Fibroblast of lung (primary cell): Measurements from ENCODE around the gene RGS7. TPM values are rescaled to one million over a fixed set of nuclear protein-coding genes. Genes with fewer than 3 reads are reported as not detected.

ENCODE experiments used
- DNase-seq, 2 donors: peaks; one replicate each; pipeline versions ENCODE4 v3.0.0 to v3.0.0-alpha.2; 2010; ENCODE audit warnings: low read depth in 2 of 2
- H2AFZ ChIP-seq: 2 replicates; pipeline ENCODE4 v1.5.1; 2012; ENCODE audit warnings: low read length, control low read depth, inconsistent platforms
- H3K27ac ChIP-seq: 2 replicates; pipeline ENCODE4 v1.5.1; 2011; ENCODE audit warnings: low read length, control low read depth; ENCODE audit not compliant: insufficient read depth
- H3K27me3 ChIP-seq: 2 replicates; pipeline ENCODE4 v1.5.1; 2011; ENCODE audit warnings: mild to moderate bottlenecking, low read length; ENCODE audit not compliant: control insufficient read depth, insufficient read depth
- H3K36me3 ChIP-seq: 2 replicates; pipeline ENCODE4 v1.5.1; 2011; ENCODE audit warnings: low read length; ENCODE audit not compliant: control insufficient read depth, insufficient read depth
- H3K4me1 ChIP-seq: 2 replicates; pipeline ENCODE4 v1.5.1; 2011; ENCODE audit warnings: low read length; ENCODE audit not compliant: control insufficient read depth, insufficient read depth; ENCODE audit errors: extremely low read depth
- H3K4me2 ChIP-seq: 2 replicates; pipeline ENCODE4 v1.5.1; 2011; ENCODE audit warnings: low read length, control low read depth; ENCODE audit not compliant: insufficient read depth; ENCODE audit errors: extremely low read depth
- H3K4me3 ChIP-seq, 4 experiments: fragments of 200-600 bp in 1 of 4; sonication (generic) in 1 of 4; replicated peaks in 1 of 4; 2 replicates each; pipeline ENCODE4 v1.5.1; 2011 to 2016; ENCODE audit warnings: low read length in 4 of 4, low read depth in 3 of 4, mild to moderate bottlenecking in 3 of 4, control low read depth in 2 of 4, inconsistent platforms in 1 of 4, mixed read lengths in 1 of 4; ENCODE audit not compliant: insufficient read depth in 1 of 4; ENCODE audit errors: control extremely low read depth in 1 of 4
- H3K79me2 ChIP-seq: 2 replicates; pipeline ENCODE4 v1.5.1; 2012; ENCODE audit warnings: mild to moderate bottlenecking, low read length, inconsistent platforms; ENCODE audit not compliant: control insufficient read depth, insufficient read depth
- H3K9ac ChIP-seq: 2 replicates; pipeline ENCODE4 v1.5.1; 2011; ENCODE audit warnings: mild to moderate bottlenecking, low read length, control low read depth; ENCODE audit not compliant: insufficient read depth
- H3K9me3 ChIP-seq: 2 replicates; pipeline ENCODE4 v1.5.1; 2012; ENCODE audit warnings: low read depth, low read length; ENCODE audit not compliant: control insufficient read depth, insufficient read depth
- H4K20me1 ChIP-seq: 2 replicates; pipeline ENCODE4 v1.5.1; 2011; ENCODE audit warnings: low read length; ENCODE audit not compliant: control insufficient read depth, insufficient read depth; ENCODE audit errors: extremely low read depth
- EZH2 ChIP-seq: IDR thresholded peaks from 2 replicates; pipeline ENCODE4 v1.5.1; 2012; ENCODE audit warnings: low read length, control low read depth, mild to moderate bottlenecking; ENCODE audit errors: missing control alignments
- polyA plus RNA-seq, 2 donors: library from polyadenylated mRNA; depleted of rRNA in 1 of 2; stranded (reverse) in 1 of 2; unstranded in 1 of 2; fragments of >200 nt; gene quantifications; 2 replicates each; pipeline ENCODE4 v1.2.1, GENCODE V29; 2011 to 2012; ENCODE audit warnings: missing spikeins in 1 of 2
- total RNA-seq: library from RNA; depleted of rRNA; stranded (reverse); fragments of >200 nt; gene quantifications from 2 replicates; pipeline ENCODE4 v1.2.1, GENCODE V29; 2014
- TF ChIP-seq, protein P1 (sequence below), 2 donors: IDR thresholded peaks in 1 of 2; conservative IDR thresholded peaks in 1 of 2; 1 replicate in 1 of 2; 2 replicates in 1 of 2; pipeline ENCODE4 v1.5.1; 2011 to 2012; ENCODE audit warnings: low read length in 2 of 2, control low read depth in 1 of 2, inconsistent platforms in 1 of 2, low read depth in 1 of 2, mild to moderate bottlenecking in 1 of 2

RGS7 gene
- total and polyA plus RNA-seq, 2 donors (not counting 1 experiment from before 2014, with no cell fraction given): 3.6 to 4.2 TPM

DNA sequence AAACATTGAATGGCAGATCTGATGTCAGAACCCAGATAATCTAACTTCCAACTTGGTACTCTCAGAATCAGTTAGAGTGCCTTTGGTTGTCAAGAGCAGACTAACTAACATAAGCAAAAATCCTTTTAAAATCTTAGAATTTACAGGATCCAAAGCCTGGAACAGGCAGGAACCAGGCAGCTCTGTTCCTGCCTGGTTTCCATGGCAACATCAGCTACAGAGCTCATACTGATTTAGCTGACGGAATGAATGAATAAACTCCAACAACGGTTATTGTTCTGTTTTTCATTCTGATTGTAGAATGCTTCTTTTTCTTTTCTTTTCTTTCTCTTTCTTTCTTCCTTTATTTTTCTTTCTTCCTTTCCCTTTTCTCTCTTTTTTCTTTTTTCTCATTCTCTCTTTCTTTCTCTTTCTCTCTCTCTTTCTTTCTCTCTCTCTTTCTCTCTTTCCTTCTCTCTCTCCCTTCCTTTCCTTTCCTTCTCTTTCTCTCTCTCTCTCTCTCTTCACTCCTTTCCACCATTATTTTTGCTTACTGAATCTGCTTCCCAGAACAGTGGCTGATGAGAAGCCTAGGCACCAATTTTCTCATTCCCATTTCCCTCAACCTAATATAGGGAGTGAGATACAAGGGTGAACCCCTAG is 121.6 kb downstream of the RGS7 start:
- H3K9me3 ChIP-seq: no peaks in the 10 kb centered on the region
- no peaks in the 10 kb centered on the region for H3K27me3 ChIP-seq
- no peak overlapping the region for H3K4me2 ChIP-seq
- H3K9ac ChIP-seq: no peak overlapping the region
- no peaks in the 10 kb centered on the region for H3K4me1 ChIP-seq
- no peaks in the 10 kb centered on the region for H3K79me2 ChIP-seq
- H2AFZ ChIP-seq: no peak overlapping the region
- DNase-seq: peak in 1 of 2 donors; percentile 7
- H3K36me3 ChIP-seq: no peaks in the 10 kb centered on the region
- no peaks in the 10 kb centered on the region for H4K20me1 ChIP-seq
- H3K27ac ChIP-seq: no peak overlapping the region
- H3K4me3 ChIP-seq: no peak overlapping the region
- no peak for TF ChIP-seq EZH2

DNA sequence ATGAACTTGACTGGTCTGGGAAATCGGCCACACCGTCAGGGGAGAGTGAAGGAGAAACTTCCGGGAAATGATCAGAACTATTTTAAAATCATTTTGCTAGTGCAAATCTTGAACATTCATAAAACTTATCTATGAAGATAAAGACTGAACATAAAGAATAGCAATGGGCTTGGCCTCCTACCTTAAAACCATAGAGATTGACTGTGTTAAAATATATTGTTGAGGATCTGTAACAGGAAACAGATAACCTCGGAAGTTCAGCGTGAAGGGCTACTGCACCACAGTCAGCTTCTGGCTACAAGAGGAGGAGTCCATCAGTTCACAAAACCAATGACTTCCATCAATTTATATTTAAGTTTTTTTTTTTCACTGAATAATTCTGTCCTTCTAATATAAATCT is 127.3 kb downstream of the RGS7 start:
- no peak overlapping the region for H3K4me3 ChIP-seq
- H3K4me2 ChIP-seq: no peak overlapping the region
- no peaks in the 10 kb centered on the region for H3K27me3 ChIP-seq
- H3K4me1 ChIP-seq: no peaks in the 10 kb centered on the region
- H3K9me3 ChIP-seq: no peaks in the 10 kb centered on the region
- DNase-seq: no peak
- H3K9ac ChIP-seq: no peak overlapping the region
- H3K27ac ChIP-seq: no peak overlapping the region
- H3K36me3 ChIP-seq: no peaks in the 10 kb centered on the region
- TF ChIP-seq, protein P1, sequence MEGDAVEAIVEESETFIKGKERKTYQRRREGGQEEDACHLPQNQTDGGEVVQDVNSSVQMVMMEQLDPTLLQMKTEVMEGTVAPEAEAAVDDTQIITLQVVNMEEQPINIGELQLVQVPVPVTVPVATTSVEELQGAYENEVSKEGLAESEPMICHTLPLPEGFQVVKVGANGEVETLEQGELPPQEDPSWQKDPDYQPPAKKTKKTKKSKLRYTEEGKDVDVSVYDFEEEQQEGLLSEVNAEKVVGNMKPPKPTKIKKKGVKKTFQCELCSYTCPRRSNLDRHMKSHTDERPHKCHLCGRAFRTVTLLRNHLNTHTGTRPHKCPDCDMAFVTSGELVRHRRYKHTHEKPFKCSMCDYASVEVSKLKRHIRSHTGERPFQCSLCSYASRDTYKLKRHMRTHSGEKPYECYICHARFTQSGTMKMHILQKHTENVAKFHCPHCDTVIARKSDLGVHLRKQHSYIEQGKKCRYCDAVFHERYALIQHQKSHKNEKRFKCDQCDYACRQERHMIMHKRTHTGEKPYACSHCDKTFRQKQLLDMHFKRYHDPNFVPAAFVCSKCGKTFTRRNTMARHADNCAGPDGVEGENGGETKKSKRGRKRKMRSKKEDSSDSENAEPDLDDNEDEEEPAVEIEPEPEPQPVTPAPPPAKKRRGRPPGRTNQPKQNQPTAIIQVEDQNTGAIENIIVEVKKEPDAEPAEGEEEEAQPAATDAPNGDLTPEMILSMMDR (conservative IDR thresholded peaks at IDR 0.05 in 1 of 2, IDR thresholded peaks at IDR 0.05 in 1 of 2; ENCODE audit: low read depth in 1 of 2, low read length in 2 of 2): no peak
- no peak for TF ChIP-seq EZH2
- no peaks in the 10 kb centered on the region for H3K79me2 ChIP-seq
- no peaks in the 10 kb centered on the region for H4K20me1 ChIP-seq
- no peak overlapping the region for H2AFZ ChIP-seq

DNA sequence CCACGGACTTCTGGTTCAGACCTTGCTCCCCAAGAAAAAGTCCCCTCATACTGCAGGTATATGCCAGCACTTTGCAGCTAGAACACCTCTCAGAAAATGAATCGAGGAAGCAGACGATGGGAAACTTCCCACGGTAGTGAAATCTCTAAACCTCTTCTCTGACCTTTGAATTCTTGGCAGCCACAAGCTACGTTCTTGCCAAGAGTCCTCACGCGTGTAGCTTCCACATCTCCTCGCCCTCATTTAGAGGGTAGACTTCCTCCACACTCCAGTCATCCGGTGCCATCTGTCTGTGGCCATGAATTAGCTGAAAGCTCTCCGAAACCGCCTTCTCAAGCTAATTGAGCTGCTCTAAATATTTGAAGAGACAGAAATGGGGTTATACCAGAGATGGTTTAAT is 127.8 kb downstream of the RGS7 start:
- H2AFZ ChIP-seq: no peak overlapping the region
- TF ChIP-seq EZH2: no peak
- TF ChIP-seq, protein P1 (conservative IDR thresholded peaks at IDR 0.05 in 1 of 2, IDR thresholded peaks at IDR 0.05 in 1 of 2; ENCODE audit: low read depth in 1 of 2, low read length in 2 of 2): no peak
- H3K9me3 ChIP-seq: no peaks in the 10 kb centered on the region
- DNase-seq: no peak
- no peaks in the 10 kb centered on the region for H3K36me3 ChIP-seq
- no peak overlapping the region for H3K9ac ChIP-seq
- H3K4me3 ChIP-seq: no peak overlapping the region
- no peaks in the 10 kb centered on the region for H3K4me1 ChIP-seq
- H3K4me2 ChIP-seq: no peak overlapping the region
- H4K20me1 ChIP-seq: no peaks in the 10 kb centered on the region
- no peak overlapping the region for H3K27ac ChIP-seq
- H3K79me2 ChIP-seq: no peaks in the 10 kb centered on the region
- H3K27me3 ChIP-seq: no peaks in the 10 kb centered on the region
